IPS-NIHi11 (cell line): ENCODE results near the gene ANKRD52.
"Not testable (repeated sequence)": the region's sequence is repeated elsewhere in the genome, so short reads cannot be mapped to it uniquely, and the experiment has no call there.

Experiments
- DNase-seq: peaks from one replicate; pipeline ENCODE4 v3.0.0; 2012; ENCODE audit warnings: mixed read lengths, low spot score

ANKRD52 gene

GRCh38 chr12:56208006-56208405, 50.2 kb downstream of the ANKRD52 start:
- no peak for DNase-seq

GRCh38 chr12:56206452-56207166, 51.6 kb downstream of the ANKRD52 start:
- DNase-seq = peak; percentile 82

- no peak for DNase-seq
These were observed 52.7 kb downstream of the ANKRD52 start for GRCh38 chr12:56205445-56205844.

GRCh38 chr12:56204275-56204674, 53.9 kb downstream of the ANKRD52 start:
- DNase-seq = no peak

GRCh38 chr12:56202838-56203237, 55.3 kb downstream of the ANKRD52 start:
- DNase-seq = no peak

GRCh38 chr12:56202366-56202765, 55.8 kb downstream of the ANKRD52 start:
- DNase-seq = no peak

- DNase-seq = no peak
These were observed 59.3 kb downstream of the ANKRD52 start for GRCh38 chr12:56198836-56199235.

- DNase-seq = no peak
These were observed 60.1 kb downstream of the ANKRD52 start for GRCh38 chr12:56197921-56198635.

- not testable (repeated sequence) for DNase-seq
These were observed 61.2 kb downstream of the ANKRD52 start for GRCh38 chr12:56196818-56197550.

- DNase-seq = peak; percentile 64
These were observed 65.1 kb downstream of the ANKRD52 start for GRCh38 chr12:56193025-56193578.

GRCh38 chr12:56192582-56192981, 65.6 kb downstream of the ANKRD52 start:
- no peak for DNase-seq

GRCh38 chr12:56190695-56191155, 67.5 kb downstream of the ANKRD52 start:
- DNase-seq = no peak

- DNase-seq = peak; percentile 80
These were observed 68.1 kb downstream of the ANKRD52 start for GRCh38 chr12:56189918-56190694.

- DNase-seq = peak; percentile 93
These were observed 68.9 kb downstream of the ANKRD52 start, which contains the start of gene SMARCC2 for GRCh38 chr12:56189099-56189917. Gene SMARCC2, minus strand, starts transcription at chr12:56189483. Its CDS starts 22 bp downstream, at chr12:56189461.

- DNase-seq = peak; percentile 24
These were observed 69.4 kb downstream of the ANKRD52 start for GRCh38 chr12:56188778-56189098.

GRCh38 chr12:56188131-56188777, 69.9 kb downstream of the ANKRD52 start:
- no peak for DNase-seq
